A673 (cell line): ENCODE results near the gene ASAP2. TPM values are rescaled to one million over a fixed set of nuclear protein-coding genes. Genes with fewer than 3 reads are reported as not detected.

Source experiments
- BruUV-seq: library from RNA; stranded (reverse); fragments of 400-500 nt; replicated peaks from 2 replicates; lab custom pipeline; 2021; lab: Mats Ljungman, UMichigan
- CTCF ChIA-PET: fragments of 300-600 bp; sonication (Branson Sonifier 250); formaldehyde crosslinking; loops from one replicate; lab custom pipeline; 2022; ENCODE audit warnings: antibody characterized with exemption; lab: Charles Lee
- POLR2A ChIA-PET: fragments of 300-600 bp; sonication (Branson Sonifier 250); formaldehyde crosslinking; loops from one replicate; lab custom pipeline; 2022; ENCODE audit warnings: antibody characterized with exemption; ENCODE audit not compliant: low non-redundant PET; lab: Charles Lee
- DNase-seq: peaks from one replicate; pipeline ENCODE4 v3.0.0-alpha.2; 2015; ENCODE audit warnings: low spot score
- H3K27ac ChIP-seq: fragments of 200-600 bp; sonication (generic); 2 replicates; pipeline ENCODE4 v1.5.1; 2016; ENCODE audit warnings: mixed run types, low read depth, mild to moderate bottlenecking, mixed read lengths, antibody characterized with exemption, low read length; ENCODE audit not compliant: poor library complexity, severe bottlenecking
- H3K27me3 ChIP-seq: fragments of 200-600 bp; sonication (generic); replicated peaks from 2 replicates; pipeline ENCODE4 v1.6.1; 2017; ENCODE audit warnings: mixed run types, low read depth, mild to moderate bottlenecking, mixed read lengths, antibody characterized with exemption, low read length; ENCODE audit not compliant: insufficient read depth, poor library complexity
- H3K36me3 ChIP-seq: fragments of 200-600 bp; sonication (generic); 2 replicates; pipeline ENCODE4 v1.6.1; 2016; ENCODE audit warnings: mixed run types, mild to moderate bottlenecking, mixed read lengths, antibody characterized with exemption, low read length; ENCODE audit not compliant: insufficient read depth, poor library complexity, severe bottlenecking
- H3K4me1 ChIP-seq: fragments of 200-600 bp; sonication (generic); 2 replicates; pipeline ENCODE4 v1.6.1; 2017; ENCODE audit warnings: mixed run types, mild to moderate bottlenecking, mixed read lengths, antibody characterized with exemption, low read length; ENCODE audit not compliant: insufficient read depth, poor library complexity, severe bottlenecking
- H3K4me3 ChIP-seq: fragments of 200-600 bp; sonication (generic); 2 replicates; pipeline ENCODE4 v1.5.1; 2016; ENCODE audit warnings: low read depth, mixed run types, mild to moderate bottlenecking, mixed read lengths, low read length; ENCODE audit not compliant: poor library complexity, severe bottlenecking
- H3K9me3 ChIP-seq: fragments of 200-600 bp; sonication (generic); 2 replicates; pipeline ENCODE4 v1.6.1; 2016; ENCODE audit warnings: mixed run types, low read depth, mild to moderate bottlenecking, mixed read lengths, antibody characterized with exemption, low read length; ENCODE audit not compliant: poor library complexity, severe bottlenecking
- CTCF ChIP-seq: fragments of 300-800, 200-600 bp; sonication (generic); conservative IDR thresholded peaks from 2 replicates; pipeline ENCODE4 v1.5.1; 2017; ENCODE audit warnings: low read depth, mild to moderate bottlenecking, antibody characterized with exemption, low read length, moderate library complexity, mixed read lengths
- EZH2 ChIP-seq: fragments of 200-600 bp; sonication (generic); IDR thresholded peaks from 2 replicates; pipeline ENCODE4 v1.6.1; 2017; ENCODE audit warnings: borderline replicate concordance, low read depth, mild to moderate bottlenecking, mixed read lengths, antibody characterized with exemption, low read length; ENCODE audit not compliant: poor library complexity, severe bottlenecking
- intact Hi-C: fragments of 100-400 bp; cut with micrococcal nuclease; formaldehyde crosslinking; loops from one replicate; pipeline ENCODE4 v1.10.0; 2022; ENCODE audit not compliant: unreplicated experiment
- total RNA-seq: library from RNA; stranded (reverse); gene quantifications from 2 replicates; pipeline ENCODE4 v1.2.3, GENCODE V29; 2021

The ASAP2 gene
- total RNA-seq, 1 experiment from 2014 or later, result 46.8 TPM

GRCh38 chr2:9401646-9402371 is 195.2 kb downstream of the ASAP2 start:
- Histone ChIP-seq H3K4me3 (no peak overlapping the region), H3K4me1 (no peaks in the 10 kb centered on the region), H3K9me3 (no peaks in the 10 kb centered on the region), H3K36me3 (peaks cover 31% of the 10 kb centered on the region), H3K27ac (no peak overlapping the region), H3K27me3 (no peaks in the 10 kb centered on the region)
- intact Hi-C loops, result no loop called here
- no TSS peak for BruUV-seq
- POLR2A ChIA-PET, result no interaction called here
- CTCF ChIA-PET, result no interaction called here
- TF ChIP-seq EZH2 (no peak), CTCF (no peak)
- DNase-seq, result no peak

- Histone ChIP-seq H3K4me1 (no peaks in the 10 kb centered on the region), H3K4me3 (no peak overlapping the region), H3K27me3 (no peaks in the 10 kb centered on the region), H3K36me3 (peaks cover 40% of the 10 kb centered on the region), H3K9me3 (no peaks in the 10 kb centered on the region), H3K27ac (no peak overlapping the region)
- DNase-seq, result no peak
- intact Hi-C loops, result no loop called here
- TF ChIP-seq CTCF, result no peak
- TF ChIP-seq EZH2, result no peak
- no TSS peak for BruUV-seq
- CTCF ChIA-PET, result no interaction called here
- POLR2A ChIA-PET, result no interaction called here
Measured at GRCh38 chr2:9403924-9404323, 197.3 kb downstream of the ASAP2 start.

GRCh38 chr2:9404451-9404850 is 197.8 kb downstream of the ASAP2 start:
- CTCF ChIA-PET, result no interaction called here
- Histone ChIP-seq H3K27me3 (no peaks in the 10 kb centered on the region), H3K4me1 (no peaks in the 10 kb centered on the region), H3K27ac (no peak overlapping the region), H3K4me3 (no peak overlapping the region), H3K36me3 (peaks cover 40% of the 10 kb centered on the region), H3K9me3 (no peaks in the 10 kb centered on the region)
- POLR2A ChIA-PET, result no interaction called here
- BruUV-seq, result no TSS peak
- TF ChIP-seq CTCF, result no peak
- no peak for TF ChIP-seq EZH2
- no peak for DNase-seq
- intact Hi-C loops, result no loop called here
